HL-60 (cell line): ENCODE results near the gene RHBDD2.

Experiments
- GABPA ChIP-seq: IDR thresholded peaks from 2 replicates; pipeline ENCODE4 v1.6.1; 2012; ENCODE audit warnings: low read depth
- POLR2AphosphoS5 ChIP-seq: IDR thresholded peaks from 2 replicates; pipeline ENCODE4 v1.6.1; 2012; ENCODE audit warnings: low read depth
- SPI1 ChIP-seq: IDR thresholded peaks from 2 replicates; pipeline ENCODE4 v1.6.1; 2012; ENCODE audit warnings: low read depth, mild to moderate bottlenecking, borderline replicate concordance
- TF ChIP-seq, protein P1 (sequence below): IDR thresholded peaks from one replicate; pipeline ENCODE4 v1.5.1; 2011; ENCODE audit warnings: low read length, control low read depth, inconsistent platforms; ENCODE audit not compliant: insufficient read depth
- TF ChIP-seq, protein P2 (sequence below): IDR thresholded peaks from 2 replicates; pipeline ENCODE4 v1.6.1; 2012; ENCODE audit warnings: low read depth; ENCODE audit not compliant: insufficient replicate concordance

DNA sequence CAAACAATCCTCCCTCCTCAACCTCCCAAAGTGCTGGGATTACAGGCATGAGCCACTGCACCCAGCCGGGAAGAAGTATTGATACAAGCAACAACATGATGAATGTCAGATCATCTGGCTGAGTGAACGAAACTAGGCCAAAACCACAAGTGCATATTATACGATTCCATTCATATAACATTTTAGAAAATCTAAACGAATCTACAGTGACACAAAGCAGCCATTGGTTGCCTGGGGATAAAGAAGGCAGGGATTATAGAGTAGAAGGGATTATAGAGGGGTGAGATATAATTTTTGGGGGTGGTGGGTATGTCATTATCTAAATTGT lies 11.5 kb upstream of the RHBDD2 start:
- TF ChIP-seq, protein P1, sequence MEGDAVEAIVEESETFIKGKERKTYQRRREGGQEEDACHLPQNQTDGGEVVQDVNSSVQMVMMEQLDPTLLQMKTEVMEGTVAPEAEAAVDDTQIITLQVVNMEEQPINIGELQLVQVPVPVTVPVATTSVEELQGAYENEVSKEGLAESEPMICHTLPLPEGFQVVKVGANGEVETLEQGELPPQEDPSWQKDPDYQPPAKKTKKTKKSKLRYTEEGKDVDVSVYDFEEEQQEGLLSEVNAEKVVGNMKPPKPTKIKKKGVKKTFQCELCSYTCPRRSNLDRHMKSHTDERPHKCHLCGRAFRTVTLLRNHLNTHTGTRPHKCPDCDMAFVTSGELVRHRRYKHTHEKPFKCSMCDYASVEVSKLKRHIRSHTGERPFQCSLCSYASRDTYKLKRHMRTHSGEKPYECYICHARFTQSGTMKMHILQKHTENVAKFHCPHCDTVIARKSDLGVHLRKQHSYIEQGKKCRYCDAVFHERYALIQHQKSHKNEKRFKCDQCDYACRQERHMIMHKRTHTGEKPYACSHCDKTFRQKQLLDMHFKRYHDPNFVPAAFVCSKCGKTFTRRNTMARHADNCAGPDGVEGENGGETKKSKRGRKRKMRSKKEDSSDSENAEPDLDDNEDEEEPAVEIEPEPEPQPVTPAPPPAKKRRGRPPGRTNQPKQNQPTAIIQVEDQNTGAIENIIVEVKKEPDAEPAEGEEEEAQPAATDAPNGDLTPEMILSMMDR = no peak
- TF ChIP-seq POLR2AphosphoS5 (no peak), GABPA (no peak), SPI1 (no peak)
- TF ChIP-seq, protein P2, sequence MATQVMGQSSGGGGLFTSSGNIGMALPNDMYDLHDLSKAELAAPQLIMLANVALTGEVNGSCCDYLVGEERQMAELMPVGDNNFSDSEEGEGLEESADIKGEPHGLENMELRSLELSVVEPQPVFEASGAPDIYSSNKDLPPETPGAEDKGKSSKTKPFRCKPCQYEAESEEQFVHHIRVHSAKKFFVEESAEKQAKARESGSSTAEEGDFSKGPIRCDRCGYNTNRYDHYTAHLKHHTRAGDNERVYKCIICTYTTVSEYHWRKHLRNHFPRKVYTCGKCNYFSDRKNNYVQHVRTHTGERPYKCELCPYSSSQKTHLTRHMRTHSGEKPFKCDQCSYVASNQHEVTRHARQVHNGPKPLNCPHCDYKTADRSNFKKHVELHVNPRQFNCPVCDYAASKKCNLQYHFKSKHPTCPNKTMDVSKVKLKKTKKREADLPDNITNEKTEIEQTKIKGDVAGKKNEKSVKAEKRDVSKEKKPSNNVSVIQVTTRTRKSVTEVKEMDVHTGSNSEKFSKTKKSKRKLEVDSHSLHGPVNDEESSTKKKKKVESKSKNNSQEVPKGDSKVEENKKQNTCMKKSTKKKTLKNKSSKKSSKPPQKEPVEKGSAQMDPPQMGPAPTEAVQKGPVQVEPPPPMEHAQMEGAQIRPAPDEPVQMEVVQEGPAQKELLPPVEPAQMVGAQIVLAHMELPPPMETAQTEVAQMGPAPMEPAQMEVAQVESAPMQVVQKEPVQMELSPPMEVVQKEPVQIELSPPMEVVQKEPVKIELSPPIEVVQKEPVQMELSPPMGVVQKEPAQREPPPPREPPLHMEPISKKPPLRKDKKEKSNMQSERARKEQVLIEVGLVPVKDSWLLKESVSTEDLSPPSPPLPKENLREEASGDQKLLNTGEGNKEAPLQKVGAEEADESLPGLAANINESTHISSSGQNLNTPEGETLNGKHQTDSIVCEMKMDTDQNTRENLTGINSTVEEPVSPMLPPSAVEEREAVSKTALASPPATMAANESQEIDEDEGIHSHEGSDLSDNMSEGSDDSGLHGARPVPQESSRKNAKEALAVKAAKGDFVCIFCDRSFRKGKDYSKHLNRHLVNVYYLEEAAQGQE = no peak
